Measurements from ENCODE around the gene SPRR4. TPM values are rescaled to one million over a fixed set of nuclear protein-coding genes. Genes with fewer than 3 reads are reported as not detected.

SPRR4 gene
- polyA plus RNA-seq, 1 of the 3 experiments (the other 2 are of a cell fraction): not detected

- no peaks in the 10 kb centered on the region for H4K20me1 ChIP-seq (ENCODE audit: insufficient read depth)
- no peaks in the 10 kb centered on the region for H3K36me3 ChIP-seq (replicated peaks in 1 of 2; ENCODE audit: control insufficient read depth in 1 of 2, insufficient read depth in 2 of 2, low read length in 1 of 2)
- 8% methylated on average over 3 of the region's 4 CpGs for WGBS (ENCODE audit: low lambda C conversion rate)
- no peak for TF ChIP-seq RAD21 (IDR thresholded peaks at IDR 0.05; ENCODE audit: low read length)
- no peak for TF ChIP-seq RXRA (IDR thresholded peaks at IDR 0.05; ENCODE audit: borderline replicate concordance, low read depth)
- no peak for TF ChIP-seq SMC3 (IDR thresholded peaks at IDR 0.05; ENCODE audit: low read depth, low read length)
- no peak for TF ChIP-seq POLR2AphosphoS5 (IDR thresholded peaks at IDR 0.05; ENCODE audit: low read depth, low read length)
- no peaks in the 10 kb centered on the region for H3F3A ChIP-seq (replicated peaks; ENCODE audit: insufficient read depth)
- no peak overlapping the region for H3K4me3 ChIP-seq (ENCODE audit: low read depth in 2 of 2, low read length in 1 of 2)
- H3K9me2 ChIP-seq: no peaks in the 10 kb centered on the region
- H2AFZ ChIP-seq (ENCODE audit: low read depth): no peak overlapping the region
- H3K9me3 ChIP-seq: no peaks in the 10 kb centered on the region
- DNase-seq: no peak
- H3K79me2 ChIP-seq (ENCODE audit: insufficient read depth): no peaks in the 10 kb centered on the region
- H3K4me2 ChIP-seq: no peak overlapping the region
- no peaks in the 10 kb centered on the region; the same call in 1 of the 2 replicates for H3K27me3 ChIP-seq (ENCODE audit: insufficient read depth)
- H3K27ac ChIP-seq (ENCODE audit: low read depth in 2 of 2, low read length in 1 of 2): no peak overlapping the region
- H3K4me1 ChIP-seq (ENCODE audit: control insufficient read depth in 1 of 2, insufficient read depth in 2 of 2, low read depth in 1 of 2, low read length in 1 of 2): no peaks in the 10 kb centered on the region
- ChIA-PET POLR2A (no interaction called here), CTCF (no interaction called here)
- H3K9ac ChIP-seq: no peak overlapping the region
These were observed 28.0 kb downstream of the SPRR4 start for GRCh38 chr1:152998476-152998875.

- ChIA-PET POLR2A (no interaction called here), CTCF (interaction anchor here (0.5 kb wide), 1 partner anchor 18 kb away, joined by 3 read pairs; no protein-coding TSS in a partner anchor)
- Histone ChIP-seq H3K27me3 (ENCODE audit: insufficient read depth) (no peaks in the 10 kb centered on the region; the same call in 1 of the 2 replicates), H3K4me3 (ENCODE audit: low read depth in 2 of 2, low read length in 1 of 2) (no peak overlapping the region), H3K9ac (no peak overlapping the region), H3K9me3 (no peaks in the 10 kb centered on the region), H3K4me1 (ENCODE audit: control insufficient read depth in 1 of 2, insufficient read depth in 2 of 2, low read depth in 1 of 2, low read length in 1 of 2) (no peaks in the 10 kb centered on the region), H3K9me2 (no peaks in the 10 kb centered on the region), H4K20me1 (ENCODE audit: insufficient read depth) (no peaks in the 10 kb centered on the region), H2AFZ (ENCODE audit: low read depth) (no peak overlapping the region), H3K79me2 (ENCODE audit: insufficient read depth) (no peaks in the 10 kb centered on the region), H3K36me3 (replicated peaks in 1 of 2; ENCODE audit: control insufficient read depth in 1 of 2, insufficient read depth in 2 of 2, low read length in 1 of 2) (no peaks in the 10 kb centered on the region), H3K4me2 (no peak overlapping the region), H3K27ac (ENCODE audit: low read depth in 2 of 2, low read length in 1 of 2) (no peak overlapping the region), H3F3A (replicated peaks; ENCODE audit: insufficient read depth) (no peaks in the 10 kb centered on the region)
- TF ChIP-seq MXI1 (IDR thresholded peaks at IDR 0.05; ENCODE audit: low read depth, low read length): no peak
- TF ChIP-seq MEF2A (IDR thresholded peaks at IDR 0.05; ENCODE audit: borderline replicate concordance, low read depth): no peak
- TF ChIP-seq MAX (IDR thresholded peaks at IDR 0.05; ENCODE audit: low read depth): no peak
- no peak for TF ChIP-seq TEAD4 (IDR thresholded peaks at IDR 0.05; ENCODE audit: borderline replicate concordance, insufficient read depth)
- TF ChIP-seq RFX5 (IDR thresholded peaks at IDR 0.05; ENCODE audit: low read length): no peak
- TF ChIP-seq USF2 (IDR thresholded peaks at IDR 0.05; ENCODE audit: borderline replicate concordance, low read depth, low read length): no peak
- no peak for TF ChIP-seq GABPA (IDR thresholded peaks at IDR 0.05; ENCODE audit: low read depth)
- no peak for TF ChIP-seq SMC3 (IDR thresholded peaks at IDR 0.05; ENCODE audit: low read depth, low read length)
- DNase-seq: no peak
- 3% methylated on average over 6 of the region's 6 CpGs for WGBS (ENCODE audit: low lambda C conversion rate)
These were observed 29.4 kb downstream of the SPRR4 start for GRCh38 chr1:152999818-153000217.

- no peaks in the 10 kb centered on the region for H3K9me2 ChIP-seq
- H3K4me1 ChIP-seq (ENCODE audit: control insufficient read depth in 1 of 2, insufficient read depth in 2 of 2, low read depth in 1 of 2, low read length in 1 of 2): no peaks in the 10 kb centered on the region
- POLR2A ChIA-PET: no interaction called here
- WGBS (ENCODE audit: low lambda C conversion rate): 64% methylated on average over 1 of the region's 1 CpG
- no peaks in the 10 kb centered on the region for H3K79me2 ChIP-seq (ENCODE audit: insufficient read depth)
- H3K27me3 ChIP-seq (ENCODE audit: insufficient read depth): no peaks in the 10 kb centered on the region; the same call in 1 of the 2 replicates
- CTCF ChIA-PET: no interaction called here
- H3K9me3 ChIP-seq: no peaks in the 10 kb centered on the region
- H3K4me3 ChIP-seq (ENCODE audit: low read depth in 2 of 2, low read length in 1 of 2): no peak overlapping the region
- H2AFZ ChIP-seq (ENCODE audit: low read depth): no peak overlapping the region
- no peaks in the 10 kb centered on the region for H3F3A ChIP-seq (replicated peaks; ENCODE audit: insufficient read depth)
- H3K9ac ChIP-seq: no peak overlapping the region
- H3K36me3 ChIP-seq (replicated peaks in 1 of 2; ENCODE audit: control insufficient read depth in 1 of 2, insufficient read depth in 2 of 2, low read length in 1 of 2): no peaks in the 10 kb centered on the region
- H3K27ac ChIP-seq (ENCODE audit: low read depth in 2 of 2, low read length in 1 of 2): no peak overlapping the region
- no peak for DNase-seq
- no peak overlapping the region for H3K4me2 ChIP-seq
- H4K20me1 ChIP-seq (ENCODE audit: insufficient read depth): no peaks in the 10 kb centered on the region
- TF ChIP-seq CHD2 (IDR thresholded peaks at IDR 0.05; ENCODE audit: low read length, partially characterized antibody): no peak
- no peak for TF ChIP-seq USF2 (IDR thresholded peaks at IDR 0.05; ENCODE audit: borderline replicate concordance, low read depth, low read length)
- TF ChIP-seq RFX5 (IDR thresholded peaks at IDR 0.05; ENCODE audit: low read length): no peak
- no peak for TF ChIP-seq PBX3 (IDR thresholded peaks at IDR 0.05)
- TF ChIP-seq SMC3 (IDR thresholded peaks at IDR 0.05; ENCODE audit: low read depth, low read length): no peak
- no peak for TF ChIP-seq TCF12 (IDR thresholded peaks at IDR 0.05)
- TF ChIP-seq NFIC (IDR thresholded peaks at IDR 0.05; ENCODE audit: borderline replicate concordance): no peak
- no peak for TF ChIP-seq GABPA (IDR thresholded peaks at IDR 0.05; ENCODE audit: low read depth)
- no peak for TF ChIP-seq MAX (IDR thresholded peaks at IDR 0.05; ENCODE audit: low read depth)
- TF ChIP-seq JUND (IDR thresholded peaks at IDR 0.05): no peak
- TF ChIP-seq RXRA (IDR thresholded peaks at IDR 0.05; ENCODE audit: borderline replicate concordance, low read depth): no peak
- no peak for TF ChIP-seq RAD21 (IDR thresholded peaks at IDR 0.05; ENCODE audit: low read length)
- TF ChIP-seq USF1 (IDR thresholded peaks at IDR 0.05; ENCODE audit: borderline replicate concordance, low read depth): no peak
- TF ChIP-seq GATA2 (CRISPR knock-in tag; IDR thresholded peaks at IDR 0.05): no peak
- TF ChIP-seq TAF1 (IDR thresholded peaks at IDR 0.05; ENCODE audit: borderline replicate concordance, low read depth, low read length): no peak
These were observed 29.8 kb downstream of the SPRR4 start for GRCh38 chr1:153000294-153000693.

All from SK-N-SH (cell line).